Gastroesophageal sphincter (tissue), 4 donors: ENCODE measurements around the gene HMGCS2. TPM values are rescaled to one million over a fixed set of nuclear protein-coding genes. Genes with fewer than 3 reads are reported as not detected.

Source experiments
- ATAC-seq: fragments of 150-250 bp; one replicate; pipeline ENCODE4 v1.9.1; 2016; ENCODE audit warnings: mild to moderate bottlenecking, moderate library complexity
- H3K27ac ChIP-seq, 4 donors: fragments of 200-600 bp; sonication (generic) in 3 of 4; 1 replicate in 3 of 4; 2 replicates in 1 of 4; pipeline ENCODE4 v1.5.1; 2016 to 2019
- H3K27me3 ChIP-seq: fragments of 200-600 bp; sonication (generic); one replicate; pipeline ENCODE4 v1.5.1; 2019
- H3K36me3 ChIP-seq, 2 donors: fragments of 200-600 bp; sonication (generic); one replicate each; pipeline ENCODE4 v1.5.1; 2019; ENCODE audit warnings: control low read depth in 1 of 2
- H3K4me1 ChIP-seq, 3 donors: fragments of 200-600 bp; sonication (generic); 1 replicate in 2 of 3; 2 replicates in 1 of 3; pipeline ENCODE4 v1.5.1; 2016 to 2019; ENCODE audit warnings: control low read depth in 2 of 3
- H3K4me3 ChIP-seq, 2 donors: fragments of 200-600 bp; sonication (generic); one replicate each; pipeline ENCODE4 v1.5.1; 2019; ENCODE audit warnings: mild to moderate bottlenecking in 1 of 2, moderate library complexity in 1 of 2
- H3K9me3 ChIP-seq, 3 donors: fragments of 200-600 bp; sonication (generic); one replicate each; pipeline ENCODE4 v1.5.1; 2017 to 2019; ENCODE audit warnings: control low read depth in 2 of 3
- EP300 ChIP-seq: sonication (generic); formaldehyde crosslinking; IDR thresholded peaks from one replicate; pipeline ENCODE4 v1.6.1; 2017; ENCODE audit warnings: antibody characterized with exemption, mild to moderate bottlenecking
- POLR2A ChIP-seq, 2 donors: fragments of 450-650 bp; IDR thresholded peaks; one replicate each; pipeline ENCODE4 v1.6.1; 2017; ENCODE audit warnings: antibody characterized with exemption in 2 of 2, mild to moderate bottlenecking in 2 of 2, moderate library complexity in 1 of 2
- POLR2AphosphoS5 ChIP-seq: sonication (generic); formaldehyde crosslinking; IDR thresholded peaks from one replicate; pipeline ENCODE4 v1.6.1; 2017; ENCODE audit warnings: antibody characterized with exemption
- WGBS, 2 donors: methylation state at CpG; one replicate each; pipeline ENCODE4 v1.1.5; 2018; ENCODE audit warnings: low coverage in 1 of 2; 5-methylcytosine and 5-hydroxymethylcytosine counted together
- total RNA-seq, 4 donors: library from RNA; depleted of rRNA; stranded (reverse); fragments of >200 nt; gene quantifications; one replicate each; pipeline ENCODE4 v1.1.0, GENCODE V29; 2016
- TF ChIP-seq, protein P1 (sequence below), 4 experiments: fragments of 200-600 bp in 2 of 4; fragments of 450-650 bp in 2 of 4; sonication (generic) in 1 of 4; IDR thresholded peaks; one replicate each; pipeline ENCODE4 v1.5.1; 2017 to 2019; ENCODE audit warnings: antibody characterized with exemption in 4 of 4, mild to moderate bottlenecking in 2 of 4, moderate library complexity in 2 of 4

Gene HMGCS2
- total RNA-seq, 4 donors from 2014 or later = 0.15 to 3.4 TPM; not detected in 2

DNA sequence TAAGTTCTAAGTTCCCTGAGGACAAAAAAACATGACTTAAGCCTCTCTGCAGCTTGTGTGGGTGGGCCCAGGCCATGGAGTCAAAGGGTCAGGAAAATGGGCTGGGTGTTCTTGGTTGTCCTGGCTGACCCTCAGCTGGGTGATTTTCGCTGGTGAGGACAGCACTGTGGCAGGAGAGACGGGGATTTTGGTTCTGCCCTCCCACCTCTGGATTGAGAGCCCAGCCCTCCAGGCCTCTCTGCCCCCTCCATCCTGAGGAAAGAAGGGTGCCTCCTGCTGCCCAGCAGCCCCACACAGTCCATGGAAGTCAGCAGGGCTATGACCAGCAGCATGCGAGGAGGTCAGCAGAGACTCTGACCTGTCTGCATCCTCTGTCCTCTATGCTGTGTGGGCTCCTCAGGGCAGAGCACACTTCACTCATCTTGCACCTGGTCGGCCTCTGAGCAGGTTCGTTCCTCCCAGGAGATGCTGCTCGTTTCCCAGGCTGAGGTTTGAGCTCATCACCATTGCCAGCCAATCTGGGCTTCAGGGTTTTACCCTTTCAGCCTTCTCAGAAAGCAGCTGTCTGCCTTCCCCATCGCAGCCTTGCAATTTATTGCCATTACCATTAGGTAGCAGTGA, 30.5 kb downstream of the HMGCS2 start:
- TF ChIP-seq EP300 = no peak
- TF ChIP-seq POLR2AphosphoS5 = no peak
- TF ChIP-seq POLR2A (IDR thresholded peaks at IDR 0.05) = no peak
- TF ChIP-seq, protein P1, sequence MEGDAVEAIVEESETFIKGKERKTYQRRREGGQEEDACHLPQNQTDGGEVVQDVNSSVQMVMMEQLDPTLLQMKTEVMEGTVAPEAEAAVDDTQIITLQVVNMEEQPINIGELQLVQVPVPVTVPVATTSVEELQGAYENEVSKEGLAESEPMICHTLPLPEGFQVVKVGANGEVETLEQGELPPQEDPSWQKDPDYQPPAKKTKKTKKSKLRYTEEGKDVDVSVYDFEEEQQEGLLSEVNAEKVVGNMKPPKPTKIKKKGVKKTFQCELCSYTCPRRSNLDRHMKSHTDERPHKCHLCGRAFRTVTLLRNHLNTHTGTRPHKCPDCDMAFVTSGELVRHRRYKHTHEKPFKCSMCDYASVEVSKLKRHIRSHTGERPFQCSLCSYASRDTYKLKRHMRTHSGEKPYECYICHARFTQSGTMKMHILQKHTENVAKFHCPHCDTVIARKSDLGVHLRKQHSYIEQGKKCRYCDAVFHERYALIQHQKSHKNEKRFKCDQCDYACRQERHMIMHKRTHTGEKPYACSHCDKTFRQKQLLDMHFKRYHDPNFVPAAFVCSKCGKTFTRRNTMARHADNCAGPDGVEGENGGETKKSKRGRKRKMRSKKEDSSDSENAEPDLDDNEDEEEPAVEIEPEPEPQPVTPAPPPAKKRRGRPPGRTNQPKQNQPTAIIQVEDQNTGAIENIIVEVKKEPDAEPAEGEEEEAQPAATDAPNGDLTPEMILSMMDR (IDR thresholded peaks at IDR 0.05) = no peak
- 80% methylated on average over 1 of the region's 7 CpGs; no CpG with 5 or more reads in 1 of the 2 donors for WGBS, 2 donors
- Histone ChIP-seq H3K27me3 (no peaks in the 10 kb centered on the region), H3K4me3 (no peak overlapping the region), H3K4me1 (peaks cover 0 to 16% (median 14%) of the 10 kb centered on the region in 3 donors), H3K27ac (no peak overlapping the region), H3K9me3 (no peaks in the 10 kb centered on the region), H3K36me3 (peaks cover 0 to 52% of the 10 kb centered on the region in 2 donors)
- ATAC-seq = no peak

DNA sequence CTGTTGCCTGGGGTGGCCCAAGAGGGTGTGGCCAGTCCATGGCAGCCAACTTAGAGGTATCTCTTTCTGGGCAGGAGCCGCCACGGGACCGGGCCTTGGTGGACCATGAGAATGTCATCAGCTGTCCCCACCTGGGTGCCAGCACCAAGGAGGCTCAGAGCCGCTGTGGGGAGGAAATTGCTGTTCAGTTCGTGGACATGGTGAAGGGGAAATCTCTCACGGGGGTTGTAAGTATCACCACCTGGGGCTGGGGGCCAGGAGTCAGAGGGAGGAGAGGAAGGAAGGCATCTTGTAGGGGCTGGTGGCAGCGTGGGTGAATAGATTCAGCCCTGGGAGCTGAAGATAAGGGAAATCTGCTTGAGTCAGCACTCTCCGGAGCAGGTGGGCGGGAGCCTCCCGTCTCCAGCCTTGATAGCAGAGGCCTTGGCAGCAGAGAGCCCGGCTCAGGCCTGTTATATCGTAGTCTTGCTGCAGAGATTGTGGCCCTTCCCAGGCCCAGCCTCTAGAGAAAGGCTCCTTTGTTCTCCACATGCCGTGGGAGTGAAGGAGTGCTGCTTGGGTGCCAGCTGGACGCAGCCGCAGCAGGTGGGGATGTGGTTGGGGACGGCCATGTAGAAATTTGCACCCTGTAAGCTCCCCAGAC, 31.5 kb downstream of the HMGCS2 start:
- Histone ChIP-seq H3K27me3 (no peaks in the 10 kb centered on the region), H3K9me3 (no peaks in the 10 kb centered on the region), H3K4me1 (peaks cover 0 to 8% (median 6%) of the 10 kb centered on the region in 3 donors), H3K36me3 (peaks cover 0 to 62% of the 10 kb centered on the region in 2 donors), H3K4me3 (no peak overlapping the region), H3K27ac (no peak overlapping the region)
- no peak for TF ChIP-seq POLR2A (IDR thresholded peaks at IDR 0.05)
- TF ChIP-seq, protein P1 (IDR thresholded peaks at IDR 0.05) = no peak
- no peak for TF ChIP-seq EP300
- 50 to 67% methylated on average over 1 to 2 of the region's 16 CpGs for WGBS, 2 donors
- ATAC-seq = no peak

DNA sequence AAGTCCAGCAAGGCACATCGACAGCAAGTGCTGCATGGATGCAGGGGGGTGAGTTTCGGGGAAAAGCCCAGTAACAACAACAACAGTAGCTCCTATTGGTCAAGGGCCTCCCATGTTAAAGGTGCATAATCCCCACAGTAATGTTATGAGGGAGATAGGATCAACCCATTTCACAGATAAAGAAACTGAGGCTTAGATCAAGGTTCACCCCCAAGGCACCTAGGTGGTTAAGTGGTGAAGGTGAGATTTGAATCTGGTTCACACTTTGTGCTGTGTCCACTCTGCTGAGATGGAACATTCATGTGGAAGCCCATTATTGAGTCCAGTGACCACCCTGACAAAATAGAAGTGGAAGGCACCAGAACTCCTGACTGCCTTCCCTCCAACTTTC, 32.1 kb downstream of the HMGCS2 start:
- Histone ChIP-seq H3K36me3 (peaks cover 0 to 67% of the 10 kb centered on the region in 2 donors), H3K4me3 (no peak overlapping the region), H3K9me3 (no peaks in the 10 kb centered on the region), H3K27me3 (no peaks in the 10 kb centered on the region), H3K4me1 (peaks cover 0 to 4% (median under 1%) of the 10 kb centered on the region in 3 donors), H3K27ac (no peak overlapping the region)
- ATAC-seq = no peak
- WGBS, 2 donors = 100% methylated on average over 2 of the region's 2 CpGs; no CpG with 5 or more reads in 1 of the 2 donors
- no peak for TF ChIP-seq POLR2A (IDR thresholded peaks at IDR 0.05)
- TF ChIP-seq EP300 = no peak
- TF ChIP-seq, protein P1 (IDR thresholded peaks at IDR 0.05) = no peak
- TF ChIP-seq POLR2AphosphoS5 = no peak

DNA sequence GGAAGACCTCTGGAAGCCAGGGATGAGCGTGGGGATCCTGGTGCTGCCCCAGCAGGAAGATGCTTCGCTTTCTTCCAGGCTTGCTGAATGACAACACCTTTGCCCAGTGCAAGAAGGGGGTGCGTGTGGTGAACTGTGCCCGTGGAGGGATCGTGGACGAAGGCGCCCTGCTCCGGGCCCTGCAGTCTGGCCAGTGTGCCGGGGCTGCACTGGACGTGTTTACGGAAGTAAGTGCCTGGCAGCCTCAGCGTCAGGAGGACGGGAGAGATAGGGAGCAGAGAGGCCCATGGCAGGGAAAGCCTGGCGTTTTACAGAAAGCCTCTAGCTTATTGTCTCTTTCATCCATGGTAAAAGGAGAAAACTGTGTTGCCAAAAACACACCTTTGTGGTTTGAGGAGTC, 33.5 kb downstream of the HMGCS2 start:
- H3K4me3 ChIP-seq = no peak overlapping the region
- no peaks in the 10 kb centered on the region for H3K27me3 ChIP-seq
- 94% methylated on average over 2 of the region's 14 CpGs; no CpG with 5 or more reads in 1 of the 2 donors for WGBS, 2 donors
- no peak for ATAC-seq
- peaks cover 0 to 80% of the 10 kb centered on the region in 2 donors for H3K36me3 ChIP-seq
- no peaks in the 10 kb centered on the region for H3K9me3 ChIP-seq
- peaks cover 0 to 3% (median 0%) of the 10 kb centered on the region in 3 donors for H3K4me1 ChIP-seq
- H3K27ac ChIP-seq = no peak overlapping the region
- TF ChIP-seq EP300 (no peak), POLR2AphosphoS5 (no peak), POLR2A (IDR thresholded peaks at IDR 0.05) (no peak)
- TF ChIP-seq, protein P1 (IDR thresholded peaks at IDR 0.05) = no peak

DNA sequence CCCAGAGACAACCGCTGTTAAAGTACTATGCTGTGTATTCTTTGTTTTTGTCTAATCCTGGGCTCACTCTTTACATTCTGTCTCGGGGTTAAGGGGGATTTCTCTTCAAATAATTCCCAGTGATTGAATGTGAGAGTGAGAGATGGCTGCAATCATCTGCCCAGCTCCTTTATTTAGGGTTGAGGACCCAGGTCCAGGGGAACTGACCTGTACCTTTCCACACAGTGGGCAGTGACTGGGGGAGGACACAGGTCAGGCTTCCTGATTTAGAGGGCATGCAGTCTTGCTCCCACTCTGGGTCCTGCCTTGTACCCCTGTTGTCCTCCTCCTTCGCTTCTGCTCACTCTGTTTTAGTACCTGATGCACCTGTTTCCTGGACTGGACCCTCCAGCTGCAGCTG, 35.0 kb downstream of the HMGCS2 start:
- H3K4me3 ChIP-seq = no peak overlapping the region
- peaks cover 0 to 92% of the 10 kb centered on the region in 2 donors for H3K36me3 ChIP-seq
- H3K27ac ChIP-seq = no peak overlapping the region
- no peaks in the 10 kb centered on the region for H3K27me3 ChIP-seq
- TF ChIP-seq POLR2AphosphoS5 = no peak
- no peak for TF ChIP-seq POLR2A (IDR thresholded peaks at IDR 0.05)
- TF ChIP-seq EP300 = no peak
- TF ChIP-seq, protein P1 (IDR thresholded peaks at IDR 0.05) = no peak
- WGBS, 2 donors = 91 to 100% methylated on average over 1 to 3 of the region's 3 CpGs
- ATAC-seq = no peak
- H3K9me3 ChIP-seq = no peaks in the 10 kb centered on the region
- H3K4me1 ChIP-seq = peaks cover 0 to 3% (median 0%) of the 10 kb centered on the region in 3 donors
